Right atrium auricular region (tissue), 2 donors: Measurements from ENCODE around the gene FOXE1. TPM values are rescaled to one million over a fixed set of nuclear protein-coding genes. Genes with fewer than 3 reads are reported as not detected.

Experiments used
- DNase-seq: peaks from one replicate; pipeline ENCODE4 v3.0.0-alpha.2; 2019; ENCODE audit warnings: low spot score
- H3K27ac ChIP-seq, 2 donors: fragments of 200-600 bp; sonication (generic); 1 replicate in 1 of 2; 2 replicates in 1 of 2; pipeline ENCODE4 v1.5.1; 2016 to 2019
- H3K27me3 ChIP-seq, 2 donors: fragments of 200-600 bp; sonication (generic); one replicate each; pipeline versions ENCODE4 v1.5.1 to v1.6.0; 2017 to 2019
- H3K36me3 ChIP-seq: fragments of 200-600 bp; sonication (generic); one replicate; pipeline ENCODE4 v1.5.1; 2016
- H3K4me1 ChIP-seq, 2 donors: fragments of 200-600 bp; sonication (generic); one replicate each; pipeline versions ENCODE4 v1.5.1 to v1.6.0; 2017 to 2019
- H3K4me3 ChIP-seq, 2 donors: fragments of 200-600 bp; sonication (generic); 1 replicate in 1 of 2; 2 replicates in 1 of 2; pipeline ENCODE4 v1.5.1; 2017 to 2019; ENCODE audit warnings: mild to moderate bottlenecking in 1 of 2, moderate library complexity in 1 of 2
- H3K9me3 ChIP-seq, 2 donors: fragments of 200-600 bp; sonication (generic); one replicate each; pipeline ENCODE4 v1.5.1; 2019
- total RNA-seq, 2 donors: library from RNA; depleted of rRNA; stranded (reverse); fragments of >200 nt; gene quantifications; one replicate each; pipeline ENCODE4 v1.1.0, GENCODE V29; 2016
- TF ChIP-seq, protein P1 (sequence below), 2 donors: fragments of 200-600 bp; sonication (generic); IDR thresholded peaks; one replicate each; pipeline ENCODE4 v1.5.1; 2019; ENCODE audit warnings: antibody characterized with exemption in 2 of 2

FOXE1 gene
- total RNA-seq, 2 donors from 2014 or later = not detected

DNA sequence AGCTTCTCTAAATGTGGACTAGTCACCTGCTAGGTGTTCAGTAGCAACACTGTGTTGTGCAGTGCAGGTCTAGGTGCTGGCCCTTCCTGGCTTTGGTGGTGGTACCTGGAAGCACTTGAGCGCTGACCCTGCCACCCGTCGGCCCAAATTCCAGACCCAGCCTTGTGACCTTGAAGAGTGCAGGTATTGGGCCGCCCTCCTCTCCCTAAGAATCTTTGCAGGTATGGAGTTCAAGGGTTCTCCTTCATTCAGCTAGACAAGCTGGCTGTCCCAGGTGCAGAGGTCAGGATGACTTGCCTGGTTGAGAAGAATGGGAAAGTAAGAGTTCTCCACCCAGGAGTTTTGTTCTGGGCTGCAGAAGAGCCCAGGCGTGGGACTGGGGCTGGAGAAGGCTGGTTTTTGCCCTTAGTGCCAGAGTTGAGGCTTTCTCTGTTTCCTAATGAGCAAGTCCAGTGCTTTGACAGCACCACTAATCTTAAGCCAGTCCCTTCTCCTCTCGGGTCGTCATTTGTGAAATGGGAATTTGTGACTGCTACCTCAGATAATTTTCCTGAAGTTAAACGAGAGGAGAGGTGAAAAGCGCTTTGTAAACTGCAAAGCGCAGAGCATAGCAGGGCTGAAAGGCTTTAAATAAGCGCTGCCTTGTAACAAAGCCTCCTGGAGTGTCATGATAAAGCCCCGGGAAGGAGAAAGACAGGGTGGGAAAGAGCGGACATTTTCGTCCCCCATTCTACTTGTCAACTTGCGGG, 4.0 kb downstream of the FOXE1 start:
- DNase-seq = peak; percentile 47
- Histone ChIP-seq H3K36me3 (no peaks in the 10 kb centered on the region), H3K27me3 (peaks cover 34 to 49% of the 10 kb centered on the region in 2 donors), H3K4me1 (peaks cover 0 to 24% of the 10 kb centered on the region in 2 donors), H3K9me3 (no peaks in the 10 kb centered on the region), H3K27ac (no peak overlapping the region), H3K4me3 (no peak overlapping the region)
- TF ChIP-seq, protein P1, sequence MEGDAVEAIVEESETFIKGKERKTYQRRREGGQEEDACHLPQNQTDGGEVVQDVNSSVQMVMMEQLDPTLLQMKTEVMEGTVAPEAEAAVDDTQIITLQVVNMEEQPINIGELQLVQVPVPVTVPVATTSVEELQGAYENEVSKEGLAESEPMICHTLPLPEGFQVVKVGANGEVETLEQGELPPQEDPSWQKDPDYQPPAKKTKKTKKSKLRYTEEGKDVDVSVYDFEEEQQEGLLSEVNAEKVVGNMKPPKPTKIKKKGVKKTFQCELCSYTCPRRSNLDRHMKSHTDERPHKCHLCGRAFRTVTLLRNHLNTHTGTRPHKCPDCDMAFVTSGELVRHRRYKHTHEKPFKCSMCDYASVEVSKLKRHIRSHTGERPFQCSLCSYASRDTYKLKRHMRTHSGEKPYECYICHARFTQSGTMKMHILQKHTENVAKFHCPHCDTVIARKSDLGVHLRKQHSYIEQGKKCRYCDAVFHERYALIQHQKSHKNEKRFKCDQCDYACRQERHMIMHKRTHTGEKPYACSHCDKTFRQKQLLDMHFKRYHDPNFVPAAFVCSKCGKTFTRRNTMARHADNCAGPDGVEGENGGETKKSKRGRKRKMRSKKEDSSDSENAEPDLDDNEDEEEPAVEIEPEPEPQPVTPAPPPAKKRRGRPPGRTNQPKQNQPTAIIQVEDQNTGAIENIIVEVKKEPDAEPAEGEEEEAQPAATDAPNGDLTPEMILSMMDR (IDR thresholded peaks at IDR 0.05) = no peak

DNA sequence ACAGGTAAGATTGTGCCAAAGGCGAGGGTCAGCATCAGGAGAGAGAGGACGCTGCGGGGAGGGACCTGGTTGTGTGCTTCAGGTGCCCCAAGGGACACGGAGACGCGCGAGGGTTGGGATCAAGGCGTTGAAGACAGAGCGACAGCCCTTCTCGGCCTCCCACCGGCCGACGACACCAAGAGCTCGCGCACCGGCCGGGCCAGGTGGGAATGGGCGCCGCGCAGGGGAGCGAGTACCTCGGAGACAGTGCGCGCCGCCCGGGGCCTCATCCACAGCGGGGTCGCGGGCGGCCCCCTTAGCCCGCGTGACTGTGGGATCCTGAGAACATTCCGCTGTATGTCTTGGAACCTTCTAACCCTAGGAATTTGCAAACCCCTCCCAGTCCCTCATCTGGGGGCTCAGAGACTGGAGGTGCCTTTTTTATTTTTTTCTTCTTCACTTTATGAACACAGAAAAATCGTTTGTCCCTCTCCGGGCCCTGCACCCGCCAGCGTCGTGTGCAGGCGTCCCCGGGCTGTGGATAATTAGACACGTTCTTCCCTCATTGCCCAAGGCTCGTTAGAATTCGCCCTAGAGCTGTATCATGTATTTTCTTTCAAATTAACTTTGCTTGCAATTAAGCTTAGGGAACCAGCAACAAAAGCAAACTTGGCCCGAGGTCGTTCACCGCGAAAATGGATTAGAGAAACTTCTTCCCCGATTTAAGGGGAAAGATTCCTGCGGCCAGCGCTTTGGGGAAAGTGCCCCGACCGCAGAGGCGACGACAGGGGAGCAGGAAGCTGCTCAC, 4.8 kb downstream of the FOXE1 start:
- H3K4me1 ChIP-seq = peaks cover 0 to 19% of the 10 kb centered on the region in 2 donors
- H3K27me3 ChIP-seq = peaks cover 26 to 45% of the 10 kb centered on the region in 2 donors
- no peak overlapping the region for H3K4me3 ChIP-seq
- no peak for DNase-seq
- H3K9me3 ChIP-seq = no peaks in the 10 kb centered on the region
- H3K27ac ChIP-seq = no peak overlapping the region
- H3K36me3 ChIP-seq = no peaks in the 10 kb centered on the region
- TF ChIP-seq, protein P1 (IDR thresholded peaks at IDR 0.05) = no peak

DNA sequence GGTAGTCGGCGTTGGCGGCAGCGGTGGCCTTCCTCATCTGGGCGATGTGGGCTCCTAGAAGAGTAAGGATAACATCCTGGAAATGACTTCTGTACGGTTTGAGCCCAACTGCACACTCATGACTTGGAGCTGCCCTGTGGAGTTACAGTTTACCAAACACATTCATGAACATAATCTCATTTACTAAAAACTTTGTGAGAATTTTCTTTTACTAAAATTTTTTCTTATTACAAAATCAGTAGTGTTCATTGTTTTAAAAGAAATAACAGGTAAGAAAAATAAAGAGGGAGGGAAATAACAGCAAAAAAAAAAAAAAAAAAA, 5.3 kb downstream of the FOXE1 start:
- Histone ChIP-seq H3K27me3 (peaks cover 24 to 39% of the 10 kb centered on the region in 2 donors), H3K9me3 (no peaks in the 10 kb centered on the region), H3K27ac (no peak overlapping the region), H3K4me3 (no peak overlapping the region), H3K4me1 (peaks cover 0 to 13% of the 10 kb centered on the region in 2 donors), H3K36me3 (no peaks in the 10 kb centered on the region)
- DNase-seq = no peak
- TF ChIP-seq, protein P1 (IDR thresholded peaks at IDR 0.05) = no peak

DNA sequence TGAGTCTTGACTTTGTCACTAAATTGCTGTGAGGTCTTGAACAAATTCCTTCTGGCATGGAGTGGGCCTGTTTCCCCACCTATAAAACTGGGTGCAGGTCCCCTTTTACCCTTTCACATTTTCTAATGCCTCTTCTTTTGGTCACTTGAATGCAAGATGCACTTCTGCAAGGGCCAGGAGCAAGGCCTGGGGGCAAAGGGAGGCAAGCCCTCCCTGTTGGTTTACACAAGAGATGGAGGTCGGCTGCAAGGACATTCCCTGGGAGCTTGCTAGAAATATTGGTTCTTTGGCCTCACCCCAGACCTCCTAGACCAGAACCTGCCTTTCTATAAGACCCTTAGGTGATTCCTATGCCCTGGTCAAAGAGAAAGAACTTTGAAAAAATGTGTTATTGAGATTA, 5.8 kb downstream of the FOXE1 start:
- TF ChIP-seq, protein P1 (IDR thresholded peaks at IDR 0.05) = no peak
- Histone ChIP-seq H3K27ac (no peak overlapping the region), H3K36me3 (no peaks in the 10 kb centered on the region), H3K4me1 (peaks cover 0 to 8% of the 10 kb centered on the region in 2 donors), H3K4me3 (no peak overlapping the region), H3K9me3 (no peaks in the 10 kb centered on the region), H3K27me3 (peaks cover 24 to 34% of the 10 kb centered on the region in 2 donors)
- DNase-seq = no peak

DNA sequence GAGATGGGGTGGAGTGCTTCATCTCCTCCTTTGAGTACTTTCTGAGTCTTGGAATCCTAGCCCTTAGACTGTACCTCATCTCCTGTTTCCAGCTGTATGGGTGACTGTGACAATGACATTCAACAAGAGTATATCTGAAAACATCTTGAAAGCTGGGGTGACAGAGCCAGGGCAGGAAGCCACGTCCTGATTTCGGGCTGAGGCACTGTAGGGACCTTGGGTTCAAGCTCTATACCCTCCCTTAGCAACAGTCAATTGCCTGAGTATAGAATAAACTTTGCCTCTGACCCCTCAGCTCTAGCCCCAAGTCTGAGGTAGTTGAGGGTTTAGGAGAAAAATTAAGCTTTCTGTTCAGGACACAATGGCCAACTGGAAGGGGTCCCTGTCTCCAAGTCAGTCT, 6.3 kb downstream of the FOXE1 start:
- H3K4me1 ChIP-seq = peaks cover 0 to 5% of the 10 kb centered on the region in 2 donors
- no peaks in the 10 kb centered on the region for H3K36me3 ChIP-seq
- DNase-seq = no peak
- H3K4me3 ChIP-seq = no peak overlapping the region
- peaks cover 24 to 31% of the 10 kb centered on the region in 2 donors for H3K27me3 ChIP-seq
- H3K9me3 ChIP-seq = no peaks in the 10 kb centered on the region
- TF ChIP-seq, protein P1 (IDR thresholded peaks at IDR 0.05) = no peak
- no peak overlapping the region for H3K27ac ChIP-seq
